Naive thymus-derived CD4-positive, alpha-beta T cell (primary cell): ENCODE results near the gene DSC3. TPM values are rescaled to one million over a fixed set of nuclear protein-coding genes. Genes with fewer than 3 reads are reported as not detected.

Experiments used
- ATAC-seq: fragments of 150-1000 bp; cut with Tn5 transposase; 2 replicates; pipeline ENCODE4 v1.10.0; 2021; ENCODE audit warnings: mild to moderate bottlenecking, moderate library complexity
- CTCF ChIA-PET: fragments of 350-600 bp; sonication (Branson Sonifier 250); formaldehyde crosslinking; loops from one replicate; lab custom pipeline; 2021; ENCODE audit warnings: antibody characterized with exemption; lab: Charles Lee
- POLR2A ChIA-PET: fragments of 350-600 bp; sonication (Branson Sonifier 250); formaldehyde crosslinking; loops from one replicate; lab custom pipeline; 2021; ENCODE audit warnings: antibody characterized with exemption, inconsistent platforms; lab: Charles Lee
- DNase-seq, 9 donors: peaks; one replicate each; pipeline versions ENCODE4 v3.0.0 to v3.0.0-alpha.2; 2020 to 2022; ENCODE audit warnings: mixed read lengths in 1 of 9
- H3K27ac ChIP-seq: one replicate; pipeline ENCODE4 v1.7.0; 2013; ENCODE audit warnings: mild to moderate bottlenecking, low read depth, low read length, moderate library complexity
- H3K27me3 ChIP-seq, 2 donors: one replicate each; pipeline ENCODE4 v1.7.0; 2013; ENCODE audit warnings: low read length in 2 of 2, mild to moderate bottlenecking in 2 of 2, moderate library complexity in 2 of 2; ENCODE audit not compliant: control insufficient read depth in 2 of 2, insufficient read depth in 2 of 2
- H3K36me3 ChIP-seq, 3 experiments: 1 replicate in 2 of 3; 2 replicates in 1 of 3; pipeline ENCODE4 v1.7.0; 2013; ENCODE audit warnings: low read length in 3 of 3, mild to moderate bottlenecking in 3 of 3, moderate library complexity in 1 of 3; ENCODE audit not compliant: insufficient read depth in 3 of 3, control insufficient read depth in 2 of 3
- H3K4me1 ChIP-seq, 2 donors: one replicate each; pipeline ENCODE4 v1.7.0; 2013; ENCODE audit warnings: low read length in 2 of 2, mild to moderate bottlenecking in 2 of 2, moderate library complexity in 1 of 2; ENCODE audit not compliant: control insufficient read depth in 2 of 2, insufficient read depth in 2 of 2
- H3K4me3 ChIP-seq: 2 replicates; pipeline ENCODE4 v1.7.0; 2013; ENCODE audit warnings: mild to moderate bottlenecking, low read length
- H3K9me3 ChIP-seq, 3 experiments: 1 replicate in 2 of 3; 2 replicates in 1 of 3; pipeline ENCODE4 v1.7.0; 2013; ENCODE audit warnings: low read length in 3 of 3; ENCODE audit not compliant: control insufficient read depth in 2 of 3
- H3K27ac Mint-ChIP-seq, 9 donors: one replicate each; pipeline ENCODE4 v1.8.0; 2020 to 2022; ENCODE audit warnings: mixed read lengths in 9 of 9, mild to moderate bottlenecking in 8 of 9, moderate library complexity in 5 of 9, inconsistent platforms in 2 of 9
- H3K27me3 Mint-ChIP-seq, 5 donors: one replicate each; pipeline ENCODE4 v1.8.0; 2021 to 2022; ENCODE audit warnings: mixed read lengths in 5 of 5, mild to moderate bottlenecking in 1 of 5
- H3K36me3 Mint-ChIP-seq, 5 donors: one replicate each; pipeline ENCODE4 v1.8.0; 2020 to 2022; ENCODE audit warnings: mixed read lengths in 5 of 5, mild to moderate bottlenecking in 3 of 5, inconsistent platforms in 1 of 5
- H3K4me1 Mint-ChIP-seq, 7 donors: one replicate each; pipeline ENCODE4 v1.8.0; 2020 to 2022; ENCODE audit warnings: mixed read lengths in 7 of 7, mild to moderate bottlenecking in 3 of 7, inconsistent platforms in 1 of 7
- H3K4me3 Mint-ChIP-seq, 10 donors: one replicate each; pipeline ENCODE4 v1.8.0; 2020 to 2022; ENCODE audit warnings: mild to moderate bottlenecking in 10 of 10, mixed read lengths in 10 of 10, moderate library complexity in 6 of 10, inconsistent platforms in 2 of 10
- H3K9me3 Mint-ChIP-seq, 11 donors: one replicate each; pipeline ENCODE4 v1.8.0; 2020 to 2022; ENCODE audit warnings: mixed read lengths in 11 of 11, mild to moderate bottlenecking in 4 of 11, inconsistent platforms in 1 of 11, moderate library complexity in 1 of 11
- intact Hi-C, 2 donors: fragments of 100-400 bp; cut with micrococcal nuclease; formaldehyde crosslinking; loops; one replicate each; pipeline ENCODE4 v1.15.1; 2023
- polyA plus RNA-seq, 2 donors: library from polyadenylated mRNA; unstranded; fragments of 300-500 nt; fragmentation: Illumina TruSeq; gene quantifications; one replicate each; pipeline ENCODE4 v1.2.3, GENCODE V29; 2021
- total RNA-seq, 6 experiments: library from RNA in 5 of 6; stranded (reverse) in 5 of 6; gene quantifications; 1 replicate in 5 of 6; 2 replicates in 1 of 6; pipeline ENCODE4 v1.2.3 and lab custom pipeline; 2021 to 2026

DSC3 gene
- total and polyA plus RNA-seq, 7 experiments from 2014 or later, result not detected

- Mint-ChIP-seq H3K36me3 (no peaks in the 10 kb centered on the region), H3K4me1 (no peaks in the 10 kb centered on the region), H3K4me3 (no peak overlapping the region), H3K27ac (no peak overlapping the region), H3K27me3 (no peaks in the 10 kb centered on the region), H3K9me3 (peaks cover 0 to 7% (median 0%) of the 10 kb centered on the region in 11 donors)
- no peak for ATAC-seq
- POLR2A ChIA-PET, result no interaction called here
- DNase-seq, result no peak
- Histone ChIP-seq H3K27ac (no peak overlapping the region), H3K4me3 (no peak overlapping the region), H3K4me1 (no peaks in the 10 kb centered on the region), H3K27me3 (no peaks in the 10 kb centered on the region), H3K36me3 (no peaks in the 10 kb centered on the region), H3K9me3 (no peaks in the 10 kb centered on the region)
- intact Hi-C loops, result no loop called here
- CTCF ChIA-PET, result no interaction called here
These were observed 23.7 kb upstream of the DSC3 start for GRCh38 chr18:31066266-31066665.

GRCh38 chr18:31065036-31065773 lies 22.7 kb upstream of the DSC3 start:
- no peak overlapping the region for H3K27ac Mint-ChIP-seq
- H3K4me1 Mint-ChIP-seq, result no peaks in the 10 kb centered on the region
- Histone ChIP-seq H3K4me3 (no peak overlapping the region), H3K27me3 (no peaks in the 10 kb centered on the region), H3K27ac (no peak overlapping the region), H3K36me3 (no peaks in the 10 kb centered on the region), H3K9me3 (no peaks in the 10 kb centered on the region), H3K4me1 (no peaks in the 10 kb centered on the region)
- intact Hi-C loops, result no loop called here
- H3K4me3 Mint-ChIP-seq, result no peak overlapping the region
- no peaks in the 10 kb centered on the region for H3K27me3 Mint-ChIP-seq
- POLR2A ChIA-PET, result no interaction called here
- peaks cover 0 to 7% (median 0%) of the 10 kb centered on the region in 11 donors for H3K9me3 Mint-ChIP-seq
- CTCF ChIA-PET, result no interaction called here
- no peak for DNase-seq
- no peaks in the 10 kb centered on the region for H3K36me3 Mint-ChIP-seq
- ATAC-seq, result no peak

GRCh38 chr18:31064130-31064529 lies 21.6 kb upstream of the DSC3 start:
- no peaks in the 10 kb centered on the region for H3K36me3 ChIP-seq
- ATAC-seq (no peak), DNase-seq (no peak)
- POLR2A ChIA-PET, result no interaction called here
- no peak overlapping the region for H3K27ac ChIP-seq
- no peaks in the 10 kb centered on the region for H3K9me3 ChIP-seq
- H3K36me3 Mint-ChIP-seq, result no peaks in the 10 kb centered on the region
- H3K27me3 ChIP-seq, result no peaks in the 10 kb centered on the region
- CTCF ChIA-PET, result no interaction called here
- H3K4me3 ChIP-seq, result no peak overlapping the region
- intact Hi-C loops, result no loop called here
- H3K9me3 Mint-ChIP-seq, result peaks cover 0 to 7% (median 0%) of the 10 kb centered on the region in 11 donors
- H3K27ac Mint-ChIP-seq, result no peak overlapping the region
- no peaks in the 10 kb centered on the region for H3K4me1 ChIP-seq
- no peaks in the 10 kb centered on the region for H3K4me1 Mint-ChIP-seq
- no peak overlapping the region for H3K4me3 Mint-ChIP-seq
- no peaks in the 10 kb centered on the region for H3K27me3 Mint-ChIP-seq

GRCh38 chr18:31061945-31062344 lies 19.4 kb upstream of the DSC3 start:
- no peak overlapping the region for H3K4me3 Mint-ChIP-seq

GRCh38 chr18:31058897-31059296 lies 16.4 kb upstream of the DSC3 start:
- H3K27ac Mint-ChIP-seq, result no peak overlapping the region
- no peak overlapping the region for H3K4me3 Mint-ChIP-seq
- H3K4me1 Mint-ChIP-seq, result no peaks in the 10 kb centered on the region
- no peaks in the 10 kb centered on the region for H3K9me3 ChIP-seq
- no peak overlapping the region for H3K4me3 ChIP-seq
- no peaks in the 10 kb centered on the region for H3K27me3 Mint-ChIP-seq
- peaks cover 0 to 7% (median 1%) of the 10 kb centered on the region in 11 donors for H3K9me3 Mint-ChIP-seq
- ATAC-seq (no peak), DNase-seq (no peak)
- H3K36me3 ChIP-seq, result no peaks in the 10 kb centered on the region
- no peaks in the 10 kb centered on the region for H3K4me1 ChIP-seq
- POLR2A ChIA-PET, result no interaction called here
- intact Hi-C loops, result no loop called here
- no peaks in the 10 kb centered on the region for H3K36me3 Mint-ChIP-seq
- no peak overlapping the region for H3K27ac ChIP-seq
- no peaks in the 10 kb centered on the region for H3K27me3 ChIP-seq
- CTCF ChIA-PET, result no interaction called here

More at GRCh38 chr18:31061945-31062344, 19.4 kb upstream of the DSC3 start:
- no peak overlapping the region for H3K27ac ChIP-seq
- Mint-ChIP-seq H3K27ac (no peak overlapping the region), H3K4me1 (no peaks in the 10 kb centered on the region), H3K27me3 (no peaks in the 10 kb centered on the region), H3K9me3 (peaks cover 0 to 7% (median 0%) of the 10 kb centered on the region in 11 donors), H3K36me3 (no peaks in the 10 kb centered on the region)
- H3K9me3 ChIP-seq, result no peaks in the 10 kb centered on the region
- H3K27me3 ChIP-seq, result no peaks in the 10 kb centered on the region
- ChIA-PET POLR2A (no interaction called here), CTCF (no interaction called here)
- no peak for ATAC-seq
- no peak for DNase-seq
- intact Hi-C loops, result no loop called here
- no peaks in the 10 kb centered on the region for H3K4me1 ChIP-seq
- H3K4me3 ChIP-seq, result no peak overlapping the region
- no peaks in the 10 kb centered on the region for H3K36me3 ChIP-seq

GRCh38 chr18:31057917-31058316 lies 15.4 kb upstream of the DSC3 start:
- no peak overlapping the region for H3K4me3 Mint-ChIP-seq
- peaks cover 0 to 2% (median 0%) of the 10 kb centered on the region in 5 donors for H3K36me3 Mint-ChIP-seq
- H3K27me3 ChIP-seq, result no peaks in the 10 kb centered on the region
- no peak overlapping the region for H3K27ac ChIP-seq
- no peaks in the 10 kb centered on the region for H3K4me1 ChIP-seq
- no peaks in the 10 kb centered on the region for H3K36me3 ChIP-seq
- CTCF ChIA-PET, result no interaction called here
- ATAC-seq (no peak), DNase-seq (no peak)
- H3K4me1 Mint-ChIP-seq, result no peaks in the 10 kb centered on the region
- intact Hi-C loops, result no loop called here
- no peak overlapping the region for H3K27ac Mint-ChIP-seq
- POLR2A ChIA-PET, result no interaction called here
- H3K27me3 Mint-ChIP-seq, result no peaks in the 10 kb centered on the region
- H3K9me3 Mint-ChIP-seq, result peaks cover 1 to 10% (median 3%) of the 10 kb centered on the region in 11 donors
- no peaks in the 10 kb centered on the region for H3K9me3 ChIP-seq
- no peak overlapping the region for H3K4me3 ChIP-seq

GRCh38 chr18:31057051-31057450 lies 14.5 kb upstream of the DSC3 start:
- Mint-ChIP-seq H3K4me1 (no peaks in the 10 kb centered on the region), H3K4me3 (no peak overlapping the region), H3K36me3 (peaks cover 0 to 4% (median 0%) of the 10 kb centered on the region in 5 donors), H3K27ac (no peak overlapping the region), H3K9me3 (peaks cover 3 to 16% (median 7%) of the 10 kb centered on the region in 11 donors), H3K27me3 (no peaks in the 10 kb centered on the region)
- Histone ChIP-seq H3K4me1 (no peaks in the 10 kb centered on the region), H3K9me3 (no peaks in the 10 kb centered on the region), H3K36me3 (no peaks in the 10 kb centered on the region), H3K4me3 (no peak overlapping the region), H3K27ac (no peak overlapping the region), H3K27me3 (no peaks in the 10 kb centered on the region)
- no peak for DNase-seq
- intact Hi-C loops, result no loop called here
- POLR2A ChIA-PET, result no interaction called here
- CTCF ChIA-PET, result no interaction called here
- no peak for ATAC-seq
